ENCODE data around the gene SENP6.

- no peak for TF ChIP-seq POLR2A (IDR thresholded peaks at IDR 0.05)
- TF ChIP-seq, protein P1, sequence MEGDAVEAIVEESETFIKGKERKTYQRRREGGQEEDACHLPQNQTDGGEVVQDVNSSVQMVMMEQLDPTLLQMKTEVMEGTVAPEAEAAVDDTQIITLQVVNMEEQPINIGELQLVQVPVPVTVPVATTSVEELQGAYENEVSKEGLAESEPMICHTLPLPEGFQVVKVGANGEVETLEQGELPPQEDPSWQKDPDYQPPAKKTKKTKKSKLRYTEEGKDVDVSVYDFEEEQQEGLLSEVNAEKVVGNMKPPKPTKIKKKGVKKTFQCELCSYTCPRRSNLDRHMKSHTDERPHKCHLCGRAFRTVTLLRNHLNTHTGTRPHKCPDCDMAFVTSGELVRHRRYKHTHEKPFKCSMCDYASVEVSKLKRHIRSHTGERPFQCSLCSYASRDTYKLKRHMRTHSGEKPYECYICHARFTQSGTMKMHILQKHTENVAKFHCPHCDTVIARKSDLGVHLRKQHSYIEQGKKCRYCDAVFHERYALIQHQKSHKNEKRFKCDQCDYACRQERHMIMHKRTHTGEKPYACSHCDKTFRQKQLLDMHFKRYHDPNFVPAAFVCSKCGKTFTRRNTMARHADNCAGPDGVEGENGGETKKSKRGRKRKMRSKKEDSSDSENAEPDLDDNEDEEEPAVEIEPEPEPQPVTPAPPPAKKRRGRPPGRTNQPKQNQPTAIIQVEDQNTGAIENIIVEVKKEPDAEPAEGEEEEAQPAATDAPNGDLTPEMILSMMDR (IDR thresholded peaks at IDR 0.05), result no peak
These were observed 158.6 kb downstream of the SENP6 start for GRCh38 chr6:75760320-75760719.
